Stimulated activated CD4-positive, alpha-beta T cell treated with anti-CD3 and anti-CD28 coated beads, Interleukin-4, amount 100 ng/mL, for 48 hours (primary cell): ENCODE results near the gene EFCAB5.
"Not testable (repeated sequence)": the region's sequence is repeated elsewhere in the genome, so short reads cannot be mapped to it uniquely, and the experiment has no call there.

Experiments
- DNase-seq, 2 donors: peaks; one replicate each; pipeline ENCODE4 v3.0.0-alpha.2; 2020; ENCODE audit warnings: low read depth in 2 of 2

Gene EFCAB5

GRCh38 chr17:30095507-30096244 is 154.2 kb downstream of the EFCAB5 start:
- DNase-seq = no peak

GRCh38 chr17:30101686-30102390 is 160.4 kb downstream of the EFCAB5 start:
- DNase-seq = no peak

- no peak for DNase-seq
Observed at GRCh38 chr17:30103921-30104320, 162.5 kb downstream of the EFCAB5 start.

- DNase-seq = peak; percentile 63 to 64
Observed at GRCh38 chr17:30104575-30105339, 163.3 kb downstream of the EFCAB5 start.

DNA sequence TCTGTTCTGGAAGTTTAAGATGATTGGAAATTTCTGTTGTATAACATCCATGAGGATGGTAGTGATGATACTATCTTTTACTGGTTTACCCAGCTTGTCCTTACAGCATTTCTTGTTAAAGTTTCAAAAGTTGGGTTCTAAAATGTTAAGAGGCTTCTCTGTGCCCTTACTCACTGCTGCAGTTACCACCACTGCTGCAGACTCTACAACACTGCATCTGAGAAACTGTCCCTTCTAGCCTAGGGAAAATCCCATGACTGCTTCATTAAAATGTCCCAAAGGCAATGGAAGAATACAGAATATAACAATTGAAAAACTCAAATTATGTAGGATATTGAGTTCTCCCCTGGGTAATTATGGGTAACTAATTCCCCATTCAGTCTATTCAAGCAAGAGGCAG is 171.4 kb downstream of the EFCAB5 start:
- no peak for DNase-seq

DNA sequence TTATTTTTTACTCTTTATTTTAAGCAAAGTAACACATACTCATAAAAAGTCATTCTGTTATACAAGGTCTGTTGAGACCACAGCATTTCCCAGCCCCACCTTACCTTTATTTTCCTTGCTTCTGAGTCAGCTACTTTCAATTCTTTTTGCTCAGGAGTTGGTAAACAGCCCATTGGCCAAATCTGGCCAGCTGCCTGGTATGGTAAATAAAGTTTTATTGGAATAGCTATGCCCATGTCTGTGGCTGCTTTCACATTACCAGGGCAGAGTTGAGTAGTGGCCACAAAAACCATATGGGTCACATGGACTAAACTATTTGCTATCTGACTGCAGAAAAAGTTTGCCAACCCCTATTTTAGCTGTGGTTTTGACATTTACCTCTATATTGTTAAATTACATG is 171.8 kb downstream of the EFCAB5 start:
- no peak for DNase-seq

DNA sequence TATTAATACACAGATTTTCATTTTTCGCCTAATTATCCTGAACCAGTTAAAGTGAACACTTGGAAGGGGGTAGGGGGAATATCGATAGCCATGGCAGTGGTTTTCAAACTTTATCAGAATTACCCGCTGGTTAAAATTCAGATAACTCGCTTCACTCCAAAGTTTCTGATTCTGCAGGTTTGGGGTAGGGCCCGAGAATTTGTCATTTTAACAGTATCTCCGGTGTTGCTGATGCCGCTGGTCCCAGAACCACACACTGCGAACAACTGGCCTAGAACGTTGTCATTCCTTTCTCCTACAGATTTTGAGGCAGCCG is 174.9 kb downstream of the EFCAB5 start:
- no peak for DNase-seq

DNA sequence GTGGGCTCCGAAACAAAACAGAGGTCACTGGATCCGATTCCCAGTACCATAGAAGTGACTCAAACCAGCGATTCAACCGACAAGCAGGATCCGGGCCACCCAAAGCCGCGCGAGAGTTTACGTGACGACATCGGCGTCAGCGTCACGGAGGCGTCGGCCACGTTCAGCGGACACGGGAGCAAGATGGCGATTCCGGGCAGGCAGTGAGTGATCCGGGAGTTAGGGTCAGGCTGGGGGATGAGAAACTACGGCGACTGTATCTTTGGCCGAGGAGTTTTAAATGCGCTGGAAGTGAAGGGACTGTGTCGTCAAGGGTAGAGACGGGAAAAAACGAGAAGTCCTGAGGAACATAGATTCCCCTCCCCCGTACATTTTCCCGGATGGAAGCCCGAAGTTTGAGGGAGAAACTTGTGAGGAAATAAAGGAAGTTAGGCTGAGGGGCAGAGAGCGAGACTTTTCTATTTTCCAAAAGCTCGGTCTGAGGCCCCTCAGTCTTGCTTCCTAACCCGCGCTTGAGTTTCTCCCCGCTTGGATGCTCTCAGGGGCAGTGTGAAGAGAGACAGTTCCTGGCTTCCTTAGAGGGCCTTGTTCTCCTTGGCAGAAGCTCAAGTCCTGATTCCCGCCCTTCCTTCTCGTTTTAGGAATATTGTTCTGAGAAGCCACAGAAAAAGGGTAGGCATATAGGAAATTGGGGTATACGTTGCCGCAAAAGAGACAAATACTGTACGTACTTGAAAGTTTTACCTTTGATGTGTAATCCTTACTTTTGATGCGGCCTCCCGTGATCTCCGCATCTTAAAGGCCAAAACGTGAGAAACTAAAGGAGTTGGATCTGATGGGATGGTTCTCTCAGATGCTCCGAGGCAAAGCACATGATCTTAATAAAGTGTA is 175.5 kb downstream of the EFCAB5 start, which contains the start of gene NSRP1:
Gene NSRP1, plus strand, starts transcription at position 156 of the 891 bp plus-strand sequence. Its CDS starts 28 bp downstream, at position 184.
- DNase-seq = peak; percentile 91 to 93

DNA sequence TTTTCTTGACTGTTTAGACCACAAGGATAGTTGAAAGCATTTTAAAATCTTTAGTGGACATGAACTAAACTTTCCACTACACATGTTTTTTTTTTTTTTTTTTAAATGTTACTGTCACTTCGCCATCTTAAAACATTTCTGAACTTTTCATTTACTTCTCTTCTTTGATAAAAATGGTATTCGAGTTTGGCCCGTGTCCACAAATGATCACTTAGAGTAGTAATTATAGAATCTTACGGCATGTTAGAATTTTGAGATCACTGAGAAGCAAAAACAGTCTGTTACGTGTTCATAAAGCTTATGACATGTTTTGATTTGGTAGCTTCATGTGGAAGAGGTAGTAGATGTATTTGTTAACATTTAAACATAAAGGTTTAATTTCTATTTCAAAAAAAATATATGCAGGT is 176.2 kb downstream of the EFCAB5 start:
- no peak for DNase-seq

DNA sequence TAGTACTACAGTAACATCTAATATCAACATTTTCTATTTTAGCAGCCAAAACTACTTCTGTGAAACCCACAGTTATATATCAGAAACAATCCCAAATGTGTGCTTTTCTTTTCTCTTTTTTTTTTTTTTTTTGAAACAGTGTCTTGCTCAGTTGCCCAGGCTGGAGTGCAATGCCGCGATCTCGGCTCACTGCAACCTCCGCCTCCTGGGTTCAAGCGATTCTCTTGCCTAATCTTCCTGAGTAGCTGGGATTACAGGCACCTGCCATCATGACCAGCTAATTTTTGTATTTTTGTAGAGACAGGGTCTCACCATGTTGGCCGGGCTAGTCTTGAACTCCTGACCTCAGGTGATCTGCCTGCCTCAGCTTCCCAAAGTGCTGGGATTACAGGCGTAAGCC is 177.2 kb downstream of the EFCAB5 start:
- not testable (repeated sequence) for DNase-seq

GRCh38 chr17:30124273-30124796 is 182.9 kb downstream of the EFCAB5 start:
- no peak for DNase-seq

DNA sequence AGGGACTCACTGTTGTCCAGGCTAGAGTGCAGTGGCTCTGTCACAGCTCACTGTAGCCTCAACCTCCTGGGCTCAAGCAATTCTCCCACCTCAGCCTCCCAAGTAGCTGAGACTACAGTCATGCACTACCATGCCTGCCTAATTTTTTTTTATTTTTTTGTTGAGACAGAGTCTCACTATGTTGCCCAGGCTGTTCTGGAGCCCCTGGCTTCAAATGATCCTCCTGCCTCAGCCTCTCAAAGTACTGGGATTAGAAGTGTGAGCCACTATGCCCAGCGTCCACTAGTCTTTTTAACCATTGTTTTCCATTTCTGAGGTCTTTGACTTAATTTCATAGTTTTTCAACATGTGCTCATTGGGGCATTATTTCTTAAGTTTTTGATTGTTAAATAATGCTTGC is 188.7 kb downstream of the EFCAB5 start:
- DNase-seq = no peak

GRCh38 chr17:30132615-30133014 is 191.2 kb downstream of the EFCAB5 start:
- DNase-seq = no peak

- no peak for DNase-seq
Observed at GRCh38 chr17:30133197-30133596, 191.8 kb downstream of the EFCAB5 start.

GRCh38 chr17:30134551-30134950 is 193.1 kb downstream of the EFCAB5 start:
- DNase-seq = no peak

- DNase-seq = no peak
Observed at GRCh38 chr17:30137158-30137557, 195.7 kb downstream of the EFCAB5 start.

DNA sequence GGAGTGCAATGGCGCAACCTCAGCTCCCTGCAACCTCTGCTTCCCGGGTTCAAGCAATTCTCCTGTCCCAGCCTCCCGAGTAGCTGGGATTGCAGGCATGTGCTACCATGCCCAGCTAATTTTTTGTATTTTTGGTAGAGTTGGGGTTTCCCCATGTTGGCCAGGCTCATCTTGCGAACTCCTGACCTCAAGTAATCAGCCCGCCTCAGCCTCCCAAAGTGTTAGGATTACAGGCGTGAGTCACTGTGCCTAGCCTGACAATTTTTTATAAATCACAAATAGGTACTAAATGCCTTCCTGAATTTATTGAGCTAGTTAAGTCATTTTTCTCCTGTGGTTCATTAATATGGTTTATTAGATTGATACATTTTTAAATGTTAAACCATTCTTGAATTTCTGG is 206.4 kb downstream of the EFCAB5 start:
- not testable (repeated sequence) for DNase-seq

DNA sequence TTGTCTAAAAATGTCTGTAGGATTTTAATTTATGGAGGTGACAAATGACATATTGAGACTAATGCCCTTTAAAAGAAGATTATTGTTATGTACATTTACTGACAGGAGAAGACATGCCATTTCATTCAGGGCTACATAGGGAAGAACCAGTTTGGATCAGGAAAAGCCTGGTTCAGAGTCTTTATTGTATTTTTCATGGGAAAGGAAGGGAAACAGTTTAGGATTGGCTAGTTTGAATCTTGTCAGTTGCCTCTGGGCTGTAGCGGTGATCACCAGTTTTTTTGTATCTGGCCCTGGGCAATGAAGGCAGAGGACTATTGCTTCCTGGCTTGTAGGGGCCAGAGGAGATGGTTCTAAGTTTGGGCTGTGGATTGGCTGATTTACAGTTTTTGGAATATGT is 206.9 kb downstream of the EFCAB5 start:
- no peak for DNase-seq

GRCh38 chr17:30151471-30151870 is 210.0 kb downstream of the EFCAB5 start:
- no peak for DNase-seq

DNA sequence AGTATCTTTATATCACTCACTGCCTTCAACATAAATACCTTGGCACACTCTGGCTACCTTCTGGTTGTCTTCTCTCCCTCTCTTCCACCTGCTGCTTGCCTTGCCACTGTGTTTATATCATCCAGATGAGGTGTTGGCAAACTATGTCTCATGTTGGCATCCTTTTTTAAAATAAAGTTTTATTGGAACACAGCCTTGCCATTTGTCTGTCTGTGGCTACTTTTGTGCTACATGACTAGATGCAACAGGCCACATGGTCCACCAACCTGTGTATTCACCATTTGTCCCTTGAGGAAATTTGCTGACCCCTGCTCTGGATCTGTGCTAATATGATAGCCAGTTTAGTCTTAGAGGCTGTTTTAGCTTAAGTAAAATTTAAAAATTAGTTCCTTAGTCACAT is 212.0 kb downstream of the EFCAB5 start:
- no peak for DNase-seq

DNA sequence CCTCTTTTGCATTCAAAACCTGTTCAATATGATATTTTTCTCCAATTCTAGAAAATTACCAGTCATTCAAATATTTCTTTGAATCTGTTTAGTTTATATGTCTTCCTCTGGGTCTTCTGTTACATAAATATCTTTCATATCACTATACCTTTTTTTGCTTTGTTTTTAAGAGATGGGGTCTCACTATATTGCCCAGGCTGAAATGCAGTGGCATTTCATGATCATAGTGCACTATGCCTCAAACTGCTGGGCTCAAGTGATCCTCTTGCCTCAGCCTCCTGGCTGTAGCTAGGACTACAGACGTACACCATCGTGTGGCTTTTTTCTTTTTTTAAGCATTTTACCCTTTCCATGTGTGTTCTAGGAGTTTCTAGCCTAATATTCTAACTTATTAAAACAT is 214.0 kb downstream of the EFCAB5 start:
- no peak for DNase-seq
